ENCODE data around the gene FGF2. TPM values are rescaled to one million over a fixed set of nuclear protein-coding genes. Genes with fewer than 3 reads are reported as not detected.

The FGF2 gene
- total RNA-seq, 4 donors from 2014 or later, result 19.0 to 32.8 (median 24.6) TPM

GRCh38 chr4:122894827-122895226, 68.2 kb downstream of the FGF2 start:
- Histone ChIP-seq H3K4me3 (no peak overlapping the region), H3K36me3 (peaks cover 0 to 23% (median 0%) of the 10 kb centered on the region in 3 donors), H3K9me3 (no peaks in the 10 kb centered on the region), H3K4me1 (peaks cover 0 to 50% (median 8%) of the 10 kb centered on the region in 4 donors), H3K27me3 (no peaks in the 10 kb centered on the region), H3K27ac (peak overlapping the region in 1 of 4 donors; percentile 6)
- no peak for TF ChIP-seq POLR2A (IDR thresholded peaks at IDR 0.05)
- TF ChIP-seq EP300 (IDR thresholded peaks at IDR 0.05), result no peak
- no peak for TF ChIP-seq CTCF (IDR thresholded peaks at IDR 0.05)
- WGBS, 2 donors, result 69 to 81% methylated on average over 3 of the region's 3 CpGs
- DNase-seq (ENCODE audit: low spot score in 2 of 2), result no peak

GRCh38 chr4:122895336-122895995, 68.8 kb downstream of the FGF2 start:
- no peak for TF ChIP-seq EP300 (IDR thresholded peaks at IDR 0.05)
- TF ChIP-seq POLR2A (IDR thresholded peaks at IDR 0.05), result no peak
- no peak for TF ChIP-seq CTCF (IDR thresholded peaks at IDR 0.05)
- Histone ChIP-seq H3K27me3 (no peaks in the 10 kb centered on the region), H3K4me1 (peaks cover 0 to 48% (median 8%) of the 10 kb centered on the region in 4 donors), H3K27ac (peak overlapping the region in 2 of 4 donors; percentile 19 to 45), H3K36me3 (peaks cover 0 to 23% (median 0%) of the 10 kb centered on the region in 3 donors), H3K9me3 (no peaks in the 10 kb centered on the region), H3K4me3 (no peak overlapping the region)
- 30 to 37% methylated on average over 1 of the region's 1 CpG for WGBS, 2 donors
- DNase-seq (ENCODE audit: low spot score in 2 of 2), result no peak

- peaks cover 0 to 23% (median 0%) of the 10 kb centered on the region in 3 donors for H3K36me3 ChIP-seq
- DNase-seq (ENCODE audit: low spot score in 2 of 2), result no peak
- WGBS, 2 donors, result 28 to 44% methylated on average over 1 of the region's 1 CpG
- H3K4me3 ChIP-seq, result no peak overlapping the region
- no peak for TF ChIP-seq POLR2A (IDR thresholded peaks at IDR 0.05)
- TF ChIP-seq CTCF (IDR thresholded peaks at IDR 0.05), result no peak
- no peak for TF ChIP-seq EP300 (IDR thresholded peaks at IDR 0.05)
- peaks cover 0 to 52% (median 8%) of the 10 kb centered on the region in 4 donors for H3K4me1 ChIP-seq
- H3K27me3 ChIP-seq, result no peaks in the 10 kb centered on the region
- no peaks in the 10 kb centered on the region for H3K9me3 ChIP-seq
- H3K27ac ChIP-seq, result peak overlapping the region in 2 of 4 donors; percentile 19 to 45
Measured at GRCh38 chr4:122896270-122896669, 69.6 kb downstream of the FGF2 start.

- Histone ChIP-seq H3K4me3 (no peak overlapping the region), H3K9me3 (no peaks in the 10 kb centered on the region), H3K27me3 (no peaks in the 10 kb centered on the region), H3K27ac (no peak overlapping the region), H3K36me3 (peaks cover 0 to 8% (median 0%) of the 10 kb centered on the region in 3 donors), H3K4me1 (peaks cover 0 to 52% (median 8%) of the 10 kb centered on the region in 4 donors)
- DNase-seq (ENCODE audit: low spot score in 2 of 2), result peak in 1 of 2 donors; percentile 36
- TF ChIP-seq EP300 (IDR thresholded peaks at IDR 0.05) (no peak), CTCF (IDR thresholded peaks at IDR 0.05) (no peak), POLR2A (IDR thresholded peaks at IDR 0.05) (no peak)
- WGBS, 2 donors, result 73 to 78% methylated on average over 2 of the region's 2 CpGs
Measured at GRCh38 chr4:122898370-122899150, 71.9 kb downstream of the FGF2 start.

- TF ChIP-seq EP300 (IDR thresholded peaks at IDR 0.05) (no peak), POLR2A (IDR thresholded peaks at IDR 0.05) (no peak), CTCF (IDR thresholded peaks at IDR 0.05) (no peak)
- Histone ChIP-seq H3K4me3 (no peak overlapping the region), H3K36me3 (peaks cover 0 to 1% (median 0%) of the 10 kb centered on the region in 3 donors), H3K4me1 (peaks cover 0 to 52% (median 8%) of the 10 kb centered on the region in 4 donors), H3K9me3 (no peaks in the 10 kb centered on the region), H3K27ac (peak overlapping the region in 1 of 4 donors; percentile 5), H3K27me3 (no peaks in the 10 kb centered on the region)
- WGBS, 2 donors, result 83 to 90% methylated on average over 5 to 7 of the region's 7 CpGs
- DNase-seq (ENCODE audit: low spot score in 2 of 2), result no peak
Measured at GRCh38 chr4:122899682-122900081, 73.1 kb downstream of the FGF2 start.

Measured in tibial nerve (tissue), 4 donors.